Stimulated activated memory B cell treated with anti-CD40 and anti-IgM and Interleukin-4, amounts not matched to agents 10 μg/mL and 1 μg/mL and 100 μg/mL, for 72 hours (primary cell): ENCODE results near the gene TENM4.

Experiments
- ATAC-seq: fragments of 150-1000 bp; cut with Tn5 transposase; 2 replicates; pipeline ENCODE4 v1.10.0; 2021
- H3K27ac Mint-ChIP-seq: one replicate; pipeline ENCODE4 v1.8.0; 2022; ENCODE audit warnings: mild to moderate bottlenecking, mixed read lengths
- H3K27me3 Mint-ChIP-seq: one replicate; pipeline ENCODE4 v1.8.0; 2022; ENCODE audit warnings: mixed read lengths
- H3K36me3 Mint-ChIP-seq: one replicate; pipeline ENCODE4 v1.8.0; 2022; ENCODE audit warnings: mixed read lengths
- H3K4me1 Mint-ChIP-seq: one replicate; pipeline ENCODE4 v1.8.0; 2022; ENCODE audit warnings: mixed read lengths
- H3K4me3 Mint-ChIP-seq: one replicate; pipeline ENCODE4 v1.8.0; 2022; ENCODE audit warnings: mild to moderate bottlenecking, moderate library complexity, mixed read lengths
- H3K9me3 Mint-ChIP-seq: one replicate; pipeline ENCODE4 v1.8.0; 2022; ENCODE audit warnings: mixed read lengths

TENM4 gene

DNA sequence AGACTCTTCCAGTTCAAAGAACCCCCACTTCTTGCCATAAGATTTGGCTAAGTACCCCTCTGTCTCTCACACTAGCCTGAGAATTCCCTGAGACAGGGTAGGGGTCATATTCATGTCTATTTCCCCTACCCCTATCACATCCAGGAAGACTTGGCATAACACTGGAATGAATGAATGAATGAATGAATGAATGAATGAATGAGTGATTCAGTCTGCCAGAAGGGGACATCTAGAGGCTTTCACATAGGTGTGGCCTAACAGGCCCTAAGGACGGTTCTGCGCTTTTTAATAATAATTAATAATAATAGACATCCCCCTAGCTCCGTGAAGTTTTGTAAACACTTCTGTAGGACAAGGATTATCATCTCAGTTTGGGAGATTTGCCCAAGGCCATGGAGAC is 415.7 kb downstream of the TENM4 start:
- ATAC-seq: no peak
- Mint-ChIP-seq H3K4me3 (no peak overlapping the region), H3K27me3 (peaks cover 73% of the 10 kb centered on the region), H3K9me3 (no peaks in the 10 kb centered on the region), H3K4me1 (peaks cover 13% of the 10 kb centered on the region), H3K36me3 (no peaks in the 10 kb centered on the region), H3K27ac (no peak overlapping the region)

DNA sequence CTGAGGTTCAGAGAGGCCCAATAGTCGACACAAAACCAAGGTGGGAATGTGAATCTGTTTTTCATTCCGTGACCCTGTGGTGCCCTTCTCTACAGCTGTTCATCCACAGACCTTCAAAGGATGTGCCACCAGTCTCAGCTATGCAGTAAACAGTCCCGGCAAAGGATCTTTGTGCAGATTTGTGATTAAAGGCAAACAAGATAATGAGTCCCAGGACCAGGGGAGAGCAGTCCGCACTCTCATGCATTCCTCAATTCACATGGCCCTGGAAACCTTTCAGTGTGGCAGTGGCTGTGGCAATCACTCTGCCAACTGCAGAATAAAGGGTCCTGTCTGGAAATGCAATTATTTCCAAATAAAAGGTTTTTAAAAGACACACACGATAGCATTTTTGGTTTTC is 418.6 kb downstream of the TENM4 start:
- Mint-ChIP-seq H3K27ac (no peak overlapping the region), H3K4me3 (no peak overlapping the region), H3K27me3 (peaks cover 54% of the 10 kb centered on the region), H3K9me3 (no peaks in the 10 kb centered on the region), H3K36me3 (no peaks in the 10 kb centered on the region), H3K4me1 (peaks cover 9% of the 10 kb centered on the region)
- no peak for ATAC-seq

DNA sequence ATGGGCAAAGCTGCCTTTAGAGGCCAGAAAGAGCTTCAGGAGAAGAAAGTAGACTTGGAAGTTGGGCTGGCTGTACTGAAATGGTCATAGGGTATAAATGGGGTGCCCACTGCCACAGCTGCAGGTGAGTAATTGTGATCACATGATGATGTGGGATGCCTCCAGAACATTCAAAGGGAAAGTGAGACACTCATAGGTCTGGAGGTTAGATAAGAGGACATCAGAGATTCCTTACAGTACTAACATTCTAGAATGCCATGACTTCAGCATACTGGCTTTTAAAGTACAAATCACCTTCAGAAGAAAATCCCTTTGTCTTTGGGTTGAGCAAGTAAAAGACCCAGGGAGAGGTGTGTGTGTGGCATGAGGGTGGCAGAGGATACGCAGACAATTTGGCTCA is 419.2 kb downstream of the TENM4 start:
- Mint-ChIP-seq H3K27ac (no peak overlapping the region), H3K9me3 (no peaks in the 10 kb centered on the region), H3K4me3 (no peak overlapping the region), H3K27me3 (peaks cover 47% of the 10 kb centered on the region), H3K4me1 (peaks cover 2% of the 10 kb centered on the region), H3K36me3 (no peaks in the 10 kb centered on the region)
- no peak for ATAC-seq

DNA sequence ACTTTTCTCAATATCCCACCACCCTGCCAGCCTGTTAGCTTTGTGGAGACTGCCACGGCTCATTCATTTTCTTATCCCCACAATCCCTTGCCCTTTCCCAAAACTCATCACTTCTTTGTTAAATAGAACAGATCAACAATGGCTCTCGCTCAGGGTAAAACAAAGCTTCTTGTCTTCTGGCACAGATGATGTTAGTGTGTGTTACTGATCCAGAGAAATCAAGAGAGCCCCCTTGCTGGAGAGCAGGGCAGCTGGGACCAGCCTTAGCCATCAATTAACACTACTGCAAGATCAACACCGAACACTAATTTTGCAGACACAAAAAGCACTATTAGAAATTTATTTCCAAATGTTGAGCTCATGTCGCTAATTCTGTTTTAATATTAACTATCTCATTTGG is 420.9 kb downstream of the TENM4 start:
- Mint-ChIP-seq H3K4me3 (no peak overlapping the region), H3K36me3 (no peaks in the 10 kb centered on the region), H3K27me3 (peaks cover 41% of the 10 kb centered on the region), H3K27ac (no peak overlapping the region), H3K9me3 (peaks cover 2% of the 10 kb centered on the region), H3K4me1 (no peaks in the 10 kb centered on the region)
- no peak for ATAC-seq

DNA sequence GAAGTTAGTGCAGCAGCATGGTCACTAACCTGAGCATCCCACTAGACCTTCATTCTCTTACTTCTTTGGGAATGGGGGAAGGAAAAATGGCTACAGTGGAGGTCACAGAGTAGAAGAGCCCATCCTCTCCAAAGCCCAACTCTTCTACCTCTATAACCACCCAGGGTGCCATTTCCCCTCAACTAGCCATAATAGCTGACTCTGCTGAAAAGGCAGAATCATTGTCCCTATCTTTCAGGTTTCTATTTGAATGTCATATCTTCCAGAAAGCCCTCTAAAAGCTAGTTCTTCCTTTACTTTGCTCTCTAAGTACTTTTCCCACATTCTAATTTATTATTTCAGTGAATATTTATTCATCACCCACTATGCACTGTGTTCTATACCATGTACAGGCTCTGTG is 421.6 kb downstream of the TENM4 start:
- H3K4me3 Mint-ChIP-seq: no peak overlapping the region
- H3K4me1 Mint-ChIP-seq: no peaks in the 10 kb centered on the region
- no peaks in the 10 kb centered on the region for H3K36me3 Mint-ChIP-seq
- H3K27ac Mint-ChIP-seq: no peak overlapping the region
- H3K9me3 Mint-ChIP-seq: peaks cover 2% of the 10 kb centered on the region
- peaks cover 34% of the 10 kb centered on the region for H3K27me3 Mint-ChIP-seq
- ATAC-seq: no peak

DNA sequence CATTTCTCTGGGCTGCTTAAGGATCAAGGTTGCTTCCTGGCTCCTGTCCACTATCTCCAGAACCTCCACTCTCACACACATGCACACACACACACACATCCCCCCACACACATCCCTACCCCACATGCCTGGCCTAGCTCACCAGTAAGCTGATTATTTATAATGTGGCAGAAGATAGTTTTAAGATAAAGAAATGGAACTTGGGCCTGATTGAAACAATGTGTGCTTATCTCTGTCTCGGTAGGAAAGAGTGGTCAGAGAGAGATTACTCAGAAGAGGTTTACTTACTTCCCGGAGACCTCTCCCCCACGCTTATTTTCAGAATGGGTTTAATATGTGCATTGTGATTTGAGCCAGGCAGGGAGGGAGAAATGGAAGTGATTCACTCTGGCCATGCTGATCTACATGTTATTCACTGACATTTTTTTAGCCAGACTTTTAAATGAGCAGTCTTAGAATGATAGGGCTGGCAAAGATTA is 422.4 kb downstream of the TENM4 start:
- H3K4me1 Mint-ChIP-seq: no peaks in the 10 kb centered on the region
- ATAC-seq: no peak
- H3K4me3 Mint-ChIP-seq: no peak overlapping the region
- H3K27ac Mint-ChIP-seq: no peak overlapping the region
- peaks cover 2% of the 10 kb centered on the region for H3K9me3 Mint-ChIP-seq
- H3K27me3 Mint-ChIP-seq: peaks cover 32% of the 10 kb centered on the region
- no peaks in the 10 kb centered on the region for H3K36me3 Mint-ChIP-seq

DNA sequence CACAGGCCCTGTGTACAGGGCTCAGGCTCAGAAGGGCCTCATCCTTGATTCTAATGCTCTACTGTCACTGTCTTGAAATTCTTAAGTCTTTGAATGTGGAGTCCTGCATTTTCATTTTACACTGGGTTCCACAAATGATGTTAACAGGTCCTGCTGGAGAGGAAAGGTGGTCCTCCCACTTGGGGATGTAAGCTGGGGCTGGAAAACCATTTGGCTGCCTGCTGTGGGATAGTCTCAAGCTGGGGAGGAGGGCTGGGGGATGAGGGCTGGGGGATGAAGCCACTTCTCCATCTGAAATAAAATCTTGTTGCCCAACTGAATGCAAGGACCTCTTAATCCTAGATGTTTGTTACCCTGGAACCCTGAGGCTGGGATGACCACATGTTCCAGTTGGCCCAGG is 423.0 kb downstream of the TENM4 start:
- Mint-ChIP-seq H3K4me1 (no peaks in the 10 kb centered on the region), H3K27ac (no peak overlapping the region), H3K4me3 (no peak overlapping the region), H3K27me3 (peaks cover 37% of the 10 kb centered on the region), H3K36me3 (no peaks in the 10 kb centered on the region), H3K9me3 (peaks cover 2% of the 10 kb centered on the region)
- no peak for ATAC-seq

DNA sequence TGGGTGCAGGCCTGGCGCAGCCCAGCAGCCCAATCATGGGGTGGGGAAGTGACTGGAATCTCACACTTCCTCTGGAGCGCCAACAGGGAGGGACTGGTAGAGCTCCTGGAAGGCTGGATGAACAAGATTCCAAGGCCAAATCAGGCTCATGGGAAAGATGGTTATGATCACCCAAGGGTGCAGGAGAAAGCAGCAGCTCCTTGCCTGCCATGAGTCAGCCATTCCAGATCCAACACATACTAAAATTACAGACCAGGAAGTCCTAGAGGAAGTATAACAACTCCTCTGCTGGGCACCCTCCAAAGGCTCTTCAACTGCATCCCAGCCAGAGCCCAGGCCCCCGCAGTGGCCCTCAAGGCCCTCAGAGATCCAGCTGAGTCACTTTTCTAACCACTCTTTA is 427.3 kb downstream of the TENM4 start:
- H3K4me3 Mint-ChIP-seq: no peak overlapping the region
- ATAC-seq: no peak

DNA sequence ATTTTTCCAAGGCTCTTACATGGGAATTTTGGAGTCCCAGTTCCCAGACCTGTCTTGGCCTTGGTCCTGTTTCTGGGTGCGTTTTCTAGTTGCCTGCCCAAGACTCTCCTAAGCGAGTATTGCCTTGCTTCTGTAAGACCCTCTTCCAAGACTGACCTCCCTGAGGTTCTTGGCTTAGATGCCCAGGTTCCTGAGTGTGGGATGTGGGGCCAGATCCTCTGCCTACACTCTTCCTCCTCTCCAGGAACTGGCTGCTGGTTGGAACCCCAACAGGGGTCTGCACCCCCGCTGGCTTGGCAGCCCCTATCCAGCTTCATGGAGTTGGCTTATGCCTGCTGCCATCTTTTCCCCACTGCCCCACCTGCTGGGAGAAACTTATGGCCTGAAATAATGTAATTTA is 429.5 kb downstream of the TENM4 start:
- H3K27me3 Mint-ChIP-seq: peaks cover 23% of the 10 kb centered on the region
- H3K27ac Mint-ChIP-seq: no peak overlapping the region
- no peaks in the 10 kb centered on the region for H3K36me3 Mint-ChIP-seq
- H3K4me1 Mint-ChIP-seq: no peaks in the 10 kb centered on the region
- peaks cover 9% of the 10 kb centered on the region for H3K9me3 Mint-ChIP-seq
- no peak overlapping the region for H3K4me3 Mint-ChIP-seq
- ATAC-seq: no peak

More for the DNA sequence above, 427.3 kb downstream of the TENM4 start:
- H3K27ac Mint-ChIP-seq: no peak overlapping the region
- peaks cover 23% of the 10 kb centered on the region for H3K27me3 Mint-ChIP-seq
- H3K4me1 Mint-ChIP-seq: no peaks in the 10 kb centered on the region
- no peaks in the 10 kb centered on the region for H3K36me3 Mint-ChIP-seq
- peaks cover 9% of the 10 kb centered on the region for H3K9me3 Mint-ChIP-seq

DNA sequence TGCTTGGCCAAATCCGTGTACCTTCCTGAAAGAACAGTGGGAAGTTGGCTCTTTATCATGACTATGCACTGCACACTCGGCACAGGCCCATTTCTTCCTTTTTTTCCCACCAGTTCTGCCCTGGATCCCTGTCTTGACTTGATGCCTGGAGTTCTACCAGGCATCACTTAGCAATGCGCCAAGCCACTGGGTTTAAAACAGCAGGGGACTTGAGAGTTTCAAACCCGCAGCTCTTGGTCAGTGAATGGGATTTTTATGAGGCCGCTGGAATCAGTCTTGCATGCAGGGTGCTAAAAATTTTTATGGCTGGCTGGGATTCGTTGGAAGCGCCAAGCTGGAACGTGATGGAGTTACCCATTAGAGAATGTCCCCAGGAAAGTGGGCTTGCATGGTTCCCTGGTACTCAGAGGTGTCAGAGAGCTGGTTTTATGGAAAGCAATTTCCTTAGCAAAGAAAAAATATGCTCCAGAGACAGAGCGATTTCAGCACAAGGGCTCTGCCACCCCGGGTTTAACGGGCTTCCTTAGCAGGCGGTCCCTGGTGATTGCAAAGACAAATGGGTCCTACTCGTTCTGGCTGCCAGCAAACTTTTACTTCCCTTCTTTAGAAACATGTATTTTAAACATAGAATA is 432.9 kb downstream of the TENM4 start:
- no peak overlapping the region for H3K4me3 Mint-ChIP-seq
- H3K9me3 Mint-ChIP-seq: peaks cover 18% of the 10 kb centered on the region
- no peak for ATAC-seq
- H3K4me1 Mint-ChIP-seq: no peaks in the 10 kb centered on the region
- H3K27ac Mint-ChIP-seq: no peak overlapping the region
- H3K36me3 Mint-ChIP-seq: no peaks in the 10 kb centered on the region
- peaks cover 6% of the 10 kb centered on the region for H3K27me3 Mint-ChIP-seq

DNA sequence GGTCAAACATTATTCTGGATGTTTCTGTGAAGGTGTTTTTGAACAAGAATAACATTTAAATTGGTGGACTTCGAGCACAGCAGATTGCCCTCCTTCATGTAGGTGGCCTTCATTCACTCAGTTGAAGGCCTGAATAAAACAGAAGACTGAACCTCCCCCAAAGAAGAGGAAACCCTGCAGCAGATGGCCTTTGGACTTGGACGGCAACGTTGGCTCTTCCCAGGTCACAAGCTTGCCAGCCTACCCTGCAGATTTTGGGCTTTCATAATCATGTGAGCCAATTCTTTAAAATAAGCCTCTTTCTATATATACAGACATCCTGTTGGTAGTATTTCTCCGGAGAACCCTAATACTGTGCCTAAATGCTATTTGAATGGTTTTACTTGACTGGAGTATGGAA is 434.0 kb downstream of the TENM4 start:
- no peak for ATAC-seq
- Mint-ChIP-seq H3K27me3 (peaks cover 10% of the 10 kb centered on the region), H3K4me3 (no peak overlapping the region), H3K36me3 (no peaks in the 10 kb centered on the region), H3K4me1 (no peaks in the 10 kb centered on the region), H3K27ac (no peak overlapping the region), H3K9me3 (peaks cover 27% of the 10 kb centered on the region)

DNA sequence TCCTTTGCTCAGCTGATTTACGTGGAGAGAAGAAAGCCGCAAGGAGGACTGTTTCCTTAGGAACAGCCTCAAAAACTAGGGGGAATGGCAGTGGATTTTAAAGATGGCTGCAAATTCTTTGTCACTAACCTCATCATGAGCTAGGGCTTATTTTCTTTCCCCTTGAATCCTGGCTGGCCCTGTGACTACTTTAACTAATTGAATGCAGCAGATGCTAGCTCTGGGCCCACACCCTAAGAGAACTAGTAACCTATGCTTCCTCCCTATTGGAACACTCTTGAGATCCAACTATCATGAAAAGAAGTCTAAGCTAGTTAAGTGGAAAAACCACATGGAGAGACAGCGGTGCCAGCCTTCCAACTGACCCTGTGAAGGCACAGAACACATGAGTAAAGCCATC is 444.8 kb downstream of the TENM4 start:
- ATAC-seq: no peak
- peaks cover 6% of the 10 kb centered on the region for H3K36me3 Mint-ChIP-seq
- peaks cover 9% of the 10 kb centered on the region for H3K9me3 Mint-ChIP-seq
- no peaks in the 10 kb centered on the region for H3K4me1 Mint-ChIP-seq
- H3K4me3 Mint-ChIP-seq: no peak overlapping the region
- H3K27ac Mint-ChIP-seq: no peak overlapping the region
- H3K27me3 Mint-ChIP-seq: peaks cover 52% of the 10 kb centered on the region

DNA sequence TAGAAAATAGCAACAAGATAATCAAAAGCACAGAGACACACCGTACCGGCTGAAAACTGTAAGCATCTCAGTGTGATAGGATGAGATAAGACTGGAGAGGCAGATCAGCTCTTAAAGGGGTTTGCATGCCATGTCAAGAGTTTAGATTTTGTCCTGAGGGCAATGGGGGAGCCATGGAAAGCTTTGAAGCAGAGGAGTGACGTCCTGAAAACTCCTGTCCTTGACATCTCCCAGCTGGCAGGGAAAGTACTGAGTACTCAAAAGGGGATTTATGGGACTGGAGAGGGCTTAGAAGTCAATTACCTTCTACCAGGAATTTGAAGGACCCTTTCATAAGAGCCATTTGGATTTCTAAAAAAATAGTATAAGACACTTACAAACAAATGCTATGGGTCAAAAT is 445.7 kb downstream of the TENM4 start:
- Mint-ChIP-seq H3K36me3 (peaks cover 6% of the 10 kb centered on the region), H3K27me3 (peaks cover 52% of the 10 kb centered on the region), H3K4me1 (no peaks in the 10 kb centered on the region), H3K4me3 (no peak overlapping the region), H3K27ac (no peak overlapping the region), H3K9me3 (peaks cover 9% of the 10 kb centered on the region)
- no peak for ATAC-seq

DNA sequence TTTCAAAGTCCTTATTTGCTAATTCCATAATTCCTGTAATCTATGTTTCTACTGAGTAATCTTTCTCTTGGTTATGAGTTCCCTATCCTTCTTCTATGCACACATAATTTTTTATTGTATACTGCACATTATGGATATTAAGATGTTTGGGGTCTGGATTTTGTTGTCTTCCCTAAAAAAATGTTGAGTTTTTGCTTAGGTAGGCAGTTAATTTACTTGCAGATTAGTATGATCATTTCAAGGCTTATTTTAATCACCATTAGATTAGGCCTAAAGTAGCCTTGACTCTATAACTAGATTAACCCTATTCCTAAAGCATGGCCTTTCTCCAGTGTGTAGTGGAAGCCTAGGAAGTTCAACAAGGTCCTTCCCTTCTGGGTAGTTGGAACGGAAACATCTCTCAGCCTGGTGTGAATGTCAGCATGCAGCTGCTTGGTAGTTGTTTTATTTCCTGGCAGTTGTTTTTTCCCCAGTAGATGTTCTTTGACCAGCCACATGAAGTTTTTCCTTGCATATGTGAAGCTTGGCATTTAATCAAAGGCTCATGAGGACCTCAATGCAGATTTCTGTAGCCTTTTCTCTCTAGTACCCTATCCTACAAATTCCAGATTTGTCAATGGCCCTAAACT is 446.9 kb downstream of the TENM4 start:
- Mint-ChIP-seq H3K4me1 (no peaks in the 10 kb centered on the region), H3K27me3 (peaks cover 40% of the 10 kb centered on the region), H3K36me3 (no peaks in the 10 kb centered on the region), H3K27ac (no peak overlapping the region), H3K4me3 (no peak overlapping the region), H3K9me3 (peaks cover 3% of the 10 kb centered on the region)
- no peak for ATAC-seq

DNA sequence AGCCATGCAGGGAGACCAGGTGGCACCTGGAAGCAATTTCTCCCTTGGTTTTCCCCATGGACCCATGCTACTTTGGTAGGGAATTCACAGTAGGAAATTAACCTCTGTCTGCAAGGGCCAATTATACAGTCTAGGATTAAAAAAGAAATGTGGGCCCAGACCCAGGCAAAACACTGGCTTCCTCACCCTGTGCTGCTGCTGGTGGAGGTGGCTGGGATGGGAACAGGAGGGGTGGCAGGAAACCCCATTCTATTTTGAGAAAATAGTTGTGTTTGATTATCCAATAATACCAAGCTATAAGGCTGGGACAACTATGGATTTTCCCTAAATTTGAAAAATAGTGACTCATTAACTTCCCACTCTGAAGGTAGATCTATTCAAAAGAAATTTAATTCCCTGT is 449.1 kb downstream of the TENM4 start:
- H3K4me3 Mint-ChIP-seq: no peak overlapping the region
- H3K27ac Mint-ChIP-seq: no peak overlapping the region
- peaks cover 35% of the 10 kb centered on the region for H3K27me3 Mint-ChIP-seq
- no peaks in the 10 kb centered on the region for H3K36me3 Mint-ChIP-seq
- H3K9me3 Mint-ChIP-seq: no peaks in the 10 kb centered on the region
- ATAC-seq: no peak
- H3K4me1 Mint-ChIP-seq: no peaks in the 10 kb centered on the region

DNA sequence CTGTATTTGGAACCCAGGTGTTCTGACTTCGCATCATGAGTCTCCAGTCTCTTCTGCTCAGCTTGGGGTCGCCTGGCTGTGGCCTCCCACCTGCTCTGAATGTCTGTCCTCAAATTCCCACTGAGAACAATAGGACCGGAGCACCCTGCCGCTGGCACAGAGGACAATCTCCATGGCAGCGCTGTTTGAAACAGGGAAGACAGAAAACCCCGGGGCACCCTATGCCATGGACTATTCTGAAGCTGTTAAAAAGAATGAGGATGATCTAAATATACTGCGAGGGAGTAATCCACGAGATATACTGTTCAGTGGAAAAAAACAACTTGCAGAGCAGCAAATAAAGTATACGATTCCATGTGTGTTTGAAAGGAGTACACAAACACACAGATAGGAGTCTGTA is 450.6 kb downstream of the TENM4 start:
- Mint-ChIP-seq H3K27ac (no peak overlapping the region), H3K9me3 (no peaks in the 10 kb centered on the region), H3K4me1 (no peaks in the 10 kb centered on the region), H3K4me3 (no peak overlapping the region), H3K27me3 (peaks cover 27% of the 10 kb centered on the region), H3K36me3 (no peaks in the 10 kb centered on the region)
- no peak for ATAC-seq
